LNCAP (cell line): ENCODE data around the gene SLC1A5.
A peak's percentile ranks its signal among the peaks of the same experiment; 100 is the strongest.

Experiments used
- CTCF ChIP-seq: fragments of 450-650 bp; IDR thresholded peaks from 2 replicates; pipeline ENCODE4 v1.5.1; 2017; ENCODE audit warnings: mild to moderate bottlenecking

Gene SLC1A5

GRCh38 chr19:46773018-46773399 is 15.4 kb downstream of the SLC1A5 start:
- TF ChIP-seq CTCF, result no peak

- no peak for TF ChIP-seq CTCF
Observed at GRCh38 chr19:46772170-46773017, 16.0 kb downstream of the SLC1A5 start.

DNA sequence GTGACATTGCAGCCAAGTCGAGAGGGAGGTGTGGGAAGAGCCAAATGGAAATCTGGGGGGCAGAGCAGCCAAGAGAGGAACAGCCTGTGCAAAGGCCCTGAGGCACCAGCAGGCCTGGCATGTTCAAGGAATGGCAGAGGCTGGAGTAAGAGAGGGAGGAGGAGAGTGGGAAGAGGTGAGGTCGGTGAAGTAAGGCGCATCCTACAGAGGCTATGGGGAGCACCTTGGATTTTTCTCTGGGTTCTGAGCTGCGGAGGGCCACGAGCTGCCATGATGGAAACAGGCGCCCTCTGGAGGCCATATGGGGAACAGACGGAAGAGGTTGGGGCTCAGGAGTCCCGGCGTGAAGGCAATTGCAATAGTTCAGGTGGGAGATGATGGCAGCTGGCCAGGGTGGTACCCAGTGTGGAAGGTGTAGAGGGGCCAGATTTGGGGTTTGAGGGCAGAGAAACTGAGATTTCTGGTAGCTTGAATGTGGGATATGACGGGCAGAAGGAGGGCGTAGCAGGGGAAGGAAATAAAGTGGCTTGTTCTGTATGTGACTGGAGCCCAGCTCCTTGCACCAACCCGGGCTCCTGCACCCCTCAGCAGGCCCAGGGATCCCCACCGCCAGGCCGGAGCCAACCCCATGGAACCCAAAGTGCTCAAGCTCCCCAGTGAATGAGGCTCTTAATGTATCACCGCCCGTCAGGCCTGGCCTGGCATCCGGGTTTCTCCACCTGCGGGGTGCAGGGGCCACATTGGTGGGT is 21.7 kb downstream of the SLC1A5 start:
- peak; percentile 27; the same call in 1 of the 2 replicates for TF ChIP-seq CTCF

GRCh38 chr19:46764817-46765291 is 23.5 kb downstream of the SLC1A5 start:
- no peak for TF ChIP-seq CTCF

DNA sequence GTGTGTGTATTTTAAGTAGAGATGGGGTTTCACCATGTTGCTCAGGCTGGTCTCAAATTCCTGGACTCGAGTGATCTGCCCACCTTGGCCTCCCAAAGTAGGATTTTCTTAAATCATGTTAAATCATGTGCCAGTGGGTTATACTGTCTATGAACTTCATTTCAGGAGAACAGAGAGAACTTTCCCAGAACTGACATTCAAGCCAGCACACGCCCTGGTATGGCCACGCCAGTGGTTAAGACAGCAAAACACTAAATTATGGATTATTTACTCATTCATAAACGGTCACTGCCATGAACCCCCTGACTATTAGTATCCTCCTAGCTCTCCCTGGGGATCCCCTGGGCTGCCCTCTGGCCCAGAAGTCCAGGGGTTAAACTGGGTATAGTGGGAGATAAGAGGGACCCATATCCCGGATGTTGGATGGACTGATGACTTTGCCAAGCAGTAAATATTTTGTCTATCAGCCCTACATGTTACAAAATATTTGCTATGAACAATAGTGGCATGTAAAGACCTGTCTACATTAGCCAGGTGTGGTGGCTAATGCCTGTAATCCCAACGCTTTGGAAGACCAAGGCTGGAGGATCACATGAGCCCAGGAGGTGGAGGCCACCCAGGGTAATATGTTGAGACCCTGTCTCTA is 26.0 kb downstream of the SLC1A5 start:
- TF ChIP-seq CTCF, result no peak

DNA sequence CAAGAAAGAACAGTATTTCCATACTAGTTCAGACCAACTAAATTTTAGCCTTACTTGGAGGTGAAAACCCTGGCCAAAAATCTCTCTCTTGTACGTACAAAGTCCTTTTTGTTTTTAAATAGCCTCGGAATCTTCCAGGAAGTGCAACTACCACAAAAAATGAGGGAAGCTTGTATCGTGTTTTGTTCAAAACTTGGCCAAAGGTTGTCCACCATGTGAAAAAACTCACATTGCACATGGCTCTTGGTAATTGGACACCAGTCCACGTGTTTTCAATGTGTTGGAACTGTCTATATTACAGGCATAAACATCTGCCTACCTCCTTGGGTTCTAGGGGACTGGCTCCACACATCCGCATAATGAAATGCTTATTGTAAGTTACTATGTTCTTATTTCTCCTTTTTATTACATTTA is 27.0 kb downstream of the SLC1A5 start:
- TF ChIP-seq CTCF, result no peak

DNA sequence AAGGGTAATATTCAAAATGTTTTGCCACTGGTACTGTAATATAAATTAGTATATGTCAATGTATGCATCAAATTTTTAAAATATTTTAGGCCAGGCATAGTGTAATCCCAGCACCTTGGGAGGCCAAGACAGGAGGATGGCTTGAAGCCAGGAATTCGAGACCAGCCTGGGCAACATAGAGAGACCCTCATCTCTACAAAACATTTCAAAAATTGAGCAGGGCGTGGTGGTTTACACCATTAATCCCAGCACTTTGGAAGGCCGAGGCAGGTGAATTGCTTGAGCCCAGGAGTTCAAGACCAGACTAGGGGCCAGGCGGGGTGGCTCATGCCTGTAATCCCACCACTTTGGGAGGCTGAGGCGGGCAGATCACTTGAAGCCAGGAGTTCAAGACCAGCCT is 28.0 kb downstream of the SLC1A5 start:
- TF ChIP-seq CTCF, result no peak
